Keratinocyte (primary cell): Measurements from ENCODE around the gene GTF2F1. TPM values are rescaled to one million over a fixed set of nuclear protein-coding genes. Genes with fewer than 3 reads are reported as not detected.

Experiments used
- DNase-seq: peaks from one replicate; pipeline ENCODE4 v3.0.0-alpha.2; 2011; ENCODE audit warnings: low read depth, missing footprints, low spot score
- FAIRE-seq: peaks from 2 replicates; lab custom pipeline; 2011; peaks lifted over from hg19 to GRCh38; lab: Jason Lieb, UNC
- H2AFZ ChIP-seq: 2 replicates; pipeline ENCODE4 v1.6.0; 2012; ENCODE audit warnings: low read length, control low read depth, inconsistent platforms; ENCODE audit not compliant: control insufficient read depth
- H3K27ac ChIP-seq: 2 replicates; pipeline ENCODE4 v1.5.1; 2011; ENCODE audit warnings: low read length; ENCODE audit not compliant: control insufficient read depth, insufficient read depth
- H3K27me3 ChIP-seq: 3 replicates; pipeline ENCODE4 v1.6.0; 2011; ENCODE audit warnings: low read length; ENCODE audit not compliant: control insufficient read depth, insufficient read depth; ENCODE audit errors: extremely low read depth
- H3K36me3 ChIP-seq, 2 experiments: 2 replicates in 1 of 2; 3 replicates in 1 of 2; pipeline ENCODE4 v1.5.1; 2011; ENCODE audit warnings: low read length in 2 of 2, mild to moderate bottlenecking in 1 of 2; ENCODE audit not compliant: control insufficient read depth in 2 of 2, insufficient read depth in 2 of 2; ENCODE audit errors: extremely low read depth in 1 of 2
- H3K4me1 ChIP-seq: 3 replicates; pipeline ENCODE4 v1.5.1; 2011; ENCODE audit warnings: low read length; ENCODE audit not compliant: control insufficient read depth, insufficient read depth; ENCODE audit errors: extremely low read depth
- H3K4me2 ChIP-seq: 3 replicates; pipeline ENCODE4 v1.6.0; 2011; ENCODE audit warnings: low read depth, low read length; ENCODE audit not compliant: control insufficient read depth, insufficient read depth; ENCODE audit errors: extremely low read depth
- H3K4me3 ChIP-seq, 3 experiments: fragments of 200-600 bp in 1 of 3; sonication (generic) in 1 of 3; 2 replicates in 2 of 3; 3 replicates in 1 of 3; pipeline ENCODE4 v1.5.1; 2011 to 2016; ENCODE audit warnings: low read length in 3 of 3, mild to moderate bottlenecking in 3 of 3, control low read depth in 2 of 3, inconsistent platforms in 1 of 3, low read depth in 1 of 3, mixed read lengths in 1 of 3, mixed run types in 1 of 3, moderate library complexity in 1 of 3; ENCODE audit not compliant: control insufficient read depth in 2 of 3, insufficient read depth in 2 of 3; ENCODE audit errors: extremely low read depth in 1 of 3
- H3K79me2 ChIP-seq: 2 replicates; pipeline ENCODE4 v1.6.0; 2012; ENCODE audit warnings: low read length; ENCODE audit not compliant: control insufficient read depth, insufficient read depth
- H3K9ac ChIP-seq: 3 replicates; pipeline ENCODE4 v1.6.0; 2011; ENCODE audit warnings: low read length; ENCODE audit not compliant: control insufficient read depth, insufficient read depth; ENCODE audit errors: extremely low read depth
- H3K9me1 ChIP-seq: 3 replicates; pipeline ENCODE4 v1.6.0; 2011; ENCODE audit warnings: low read length; ENCODE audit not compliant: control insufficient read depth, insufficient read depth; ENCODE audit errors: extremely low read depth
- H3K9me3 ChIP-seq: 2 replicates; pipeline ENCODE4 v1.5.1; 2012; ENCODE audit warnings: low read depth, low read length; ENCODE audit not compliant: control insufficient read depth
- H4K20me1 ChIP-seq: 3 replicates; pipeline ENCODE4 v1.6.0; 2011; ENCODE audit warnings: low read length; ENCODE audit not compliant: control insufficient read depth, insufficient read depth; ENCODE audit errors: extremely low read depth
- EZH2 ChIP-seq: IDR thresholded peaks from one replicate; pipeline ENCODE4 v1.6.1; 2012; ENCODE audit warnings: inconsistent platforms, mild to moderate bottlenecking, low read length, moderate library complexity
- dilution Hi-C: fragments of 300-500 bp; cut with MboI; formaldehyde crosslinking; loops from one replicate; pipeline ENCODE4 v1.7.0; 2020; ENCODE audit warnings: low sequenced_read_pairs; ENCODE audit not compliant: extremely low pct_ligation_motif_present
- polyA plus RNA-seq, 5 experiments: library from polyadenylated mRNA; depleted of rRNA in 3 of 5; stranded (reverse) in 3 of 5; stranded (forward) in 1 of 5; unstranded in 1 of 5; fragments of >200 nt; gene quantifications; 1 replicate in 1 of 5; 2 replicates in 3 of 5; 3 replicates in 1 of 5; pipeline versions ENCODE4 v1.2.1 to v1.2.3, GENCODE V29; 2011 to 2012; ENCODE audit warnings: missing spikeins in 2 of 5, low read depth in 1 of 5, low replicate concordance in 1 of 5
- TF ChIP-seq, protein P1 (sequence below), 3 experiments: IDR thresholded peaks in 1 of 3; conservative IDR thresholded peaks in 1 of 3; optimal IDR thresholded peaks in 1 of 3; 2 replicates in 2 of 3; 3 replicates in 1 of 3; pipeline versions ENCODE3 to v1.5.1; 2011; ENCODE audit warnings: low read length in 3 of 3, mild to moderate bottlenecking in 3 of 3, moderate library complexity in 2 of 3, control low read depth in 1 of 3, inconsistent platforms in 1 of 3; ENCODE audit not compliant: insufficient read depth in 2 of 3; ENCODE audit errors: extremely low read depth in 1 of 3

GTF2F1 gene
- polyA plus RNA-seq, 1 donor (not counting 4 experiments of a cell fraction or from before 2014, with no cell fraction given), result 37.3 TPM

DNA sequence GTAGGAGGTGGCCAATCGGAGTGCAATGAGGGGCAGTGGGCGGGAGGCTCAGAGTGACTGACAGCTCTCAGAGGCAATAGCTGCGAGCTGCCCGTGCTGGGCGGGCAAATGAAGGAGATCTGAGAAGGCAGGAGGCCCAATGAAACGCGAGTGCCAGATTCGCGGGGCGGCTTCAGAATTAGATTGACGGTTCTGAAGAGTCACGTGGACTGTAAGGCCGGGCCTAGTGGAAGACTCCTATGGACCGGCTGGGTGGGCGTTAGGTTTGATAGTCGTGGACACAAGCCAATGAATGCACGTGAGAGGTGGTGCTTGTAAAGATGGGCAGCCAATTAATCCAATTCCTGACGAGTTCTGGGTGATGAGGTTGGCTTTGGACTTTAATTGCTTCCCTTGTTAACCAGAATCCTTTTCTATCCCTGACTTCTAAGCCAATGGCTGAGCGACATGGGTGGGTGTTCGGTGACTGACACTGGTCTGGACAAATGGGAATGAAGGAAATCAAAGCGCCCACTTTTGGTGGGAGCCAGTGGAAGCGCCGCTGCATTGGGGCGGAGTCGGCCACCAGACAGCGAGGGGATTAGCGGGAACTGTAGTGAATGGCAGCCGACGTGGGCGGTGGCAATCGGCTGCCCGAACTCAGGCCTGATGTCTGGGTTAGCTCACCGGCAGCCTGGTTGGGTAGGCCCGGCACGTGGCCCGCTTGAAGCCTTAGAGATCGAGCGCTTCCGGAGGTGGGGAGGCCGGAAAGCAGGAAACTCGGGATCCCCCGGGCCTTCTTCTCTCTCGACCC is 32.2 kb upstream of the GTF2F1 start:
- no peaks in the 10 kb centered on the region for H3K27me3 ChIP-seq
- H2AFZ ChIP-seq, result peak overlapping the region; percentile 74
- peak overlapping the region; percentile 49 for H3K4me2 ChIP-seq
- no peak for TF ChIP-seq EZH2
- TF ChIP-seq, protein P1, sequence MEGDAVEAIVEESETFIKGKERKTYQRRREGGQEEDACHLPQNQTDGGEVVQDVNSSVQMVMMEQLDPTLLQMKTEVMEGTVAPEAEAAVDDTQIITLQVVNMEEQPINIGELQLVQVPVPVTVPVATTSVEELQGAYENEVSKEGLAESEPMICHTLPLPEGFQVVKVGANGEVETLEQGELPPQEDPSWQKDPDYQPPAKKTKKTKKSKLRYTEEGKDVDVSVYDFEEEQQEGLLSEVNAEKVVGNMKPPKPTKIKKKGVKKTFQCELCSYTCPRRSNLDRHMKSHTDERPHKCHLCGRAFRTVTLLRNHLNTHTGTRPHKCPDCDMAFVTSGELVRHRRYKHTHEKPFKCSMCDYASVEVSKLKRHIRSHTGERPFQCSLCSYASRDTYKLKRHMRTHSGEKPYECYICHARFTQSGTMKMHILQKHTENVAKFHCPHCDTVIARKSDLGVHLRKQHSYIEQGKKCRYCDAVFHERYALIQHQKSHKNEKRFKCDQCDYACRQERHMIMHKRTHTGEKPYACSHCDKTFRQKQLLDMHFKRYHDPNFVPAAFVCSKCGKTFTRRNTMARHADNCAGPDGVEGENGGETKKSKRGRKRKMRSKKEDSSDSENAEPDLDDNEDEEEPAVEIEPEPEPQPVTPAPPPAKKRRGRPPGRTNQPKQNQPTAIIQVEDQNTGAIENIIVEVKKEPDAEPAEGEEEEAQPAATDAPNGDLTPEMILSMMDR (optimal IDR thresholded peaks at IDR 0.05 in 1 of 3, IDR thresholded peaks at IDR 0.05 in 1 of 3, conservative IDR thresholded peaks at IDR 0.05 in 1 of 3; ENCODE audit: extremely low read depth in 1 of 3, insufficient read depth in 2 of 3, low read length in 3 of 3), result no peak
- peak overlapping the region in 1 of 3 experiments; percentile 2 for H3K4me3 ChIP-seq
- H4K20me1 ChIP-seq, result peaks cover 14% of the 10 kb centered on the region
- no peaks in the 10 kb centered on the region for H3K9me3 ChIP-seq
- H3K36me3 ChIP-seq, result peaks cover 8 to 20% of the 10 kb centered on the region in 2 experiments
- H3K4me1 ChIP-seq, result peaks cover 11% of the 10 kb centered on the region
- no peak overlapping the region for H3K9ac ChIP-seq
- dilution Hi-C loops, result no loop called here
- FAIRE-seq (peak; percentile 99), DNase-seq (peak; percentile 100)
- peaks cover 2% of the 10 kb centered on the region for H3K9me1 ChIP-seq
- peak overlapping the region; percentile 11 for H3K27ac ChIP-seq
- H3K79me2 ChIP-seq, result peaks cover 42% of the 10 kb centered on the region

DNA sequence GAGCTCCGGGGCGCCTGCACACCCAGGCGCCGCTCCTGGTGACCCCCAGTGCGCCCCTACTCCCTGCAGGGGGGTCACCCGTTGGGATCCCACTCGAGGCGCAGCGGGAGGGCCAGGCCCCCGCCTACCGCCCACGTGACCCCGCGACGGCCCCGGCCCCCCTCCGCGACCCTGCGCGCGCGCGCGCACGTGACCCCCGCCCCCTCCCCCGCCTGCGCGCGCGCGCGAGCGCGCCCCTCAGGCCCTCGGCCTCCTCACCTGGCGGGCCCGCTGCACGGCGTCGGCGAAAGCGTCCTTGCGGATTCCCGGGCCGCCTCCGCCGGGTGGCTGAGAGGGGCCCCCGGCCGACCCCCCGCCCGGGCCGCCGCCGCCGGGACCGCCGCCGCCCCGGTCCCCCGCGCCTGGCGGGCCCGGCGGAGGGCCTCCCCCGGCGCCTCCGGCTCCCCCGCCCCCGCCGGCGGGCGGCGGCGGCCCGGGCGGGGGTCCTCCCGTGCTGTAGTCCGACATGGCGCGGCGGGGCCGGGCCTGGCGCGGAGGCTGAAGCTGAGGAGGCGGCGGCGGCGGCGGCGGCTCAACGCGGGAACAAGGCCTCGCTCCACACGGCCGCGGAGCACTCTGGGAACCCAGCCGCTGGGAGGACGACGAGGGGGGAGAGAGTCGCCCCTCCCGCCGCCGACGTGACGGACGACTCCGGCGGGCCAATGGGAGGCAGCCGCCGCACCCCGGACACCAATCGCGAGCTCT is 31.4 kb upstream of the GTF2F1 start, which contains the start of gene KHSRP:
KHSRP (minus strand) TSS at position 617 of the 744 bp plus-strand sequence; CDS start at position 507, 110 bp downstream.
- Histone ChIP-seq H4K20me1 (peaks cover 14% of the 10 kb centered on the region), H3K36me3 (peaks cover 12 to 28% of the 10 kb centered on the region in 2 experiments), H3K4me1 (peaks cover 11% of the 10 kb centered on the region), H3K27ac (peak within 1 kb of the TSS; percentile 69), H2AFZ (peak within 1 kb of the TSS; percentile 74), H3K9me3 (no peaks in the 10 kb centered on the region), H3K9me1 (peaks cover 2% of the 10 kb centered on the region), H3K9ac (peak within 1 kb of the TSS; percentile 91), H3K79me2 (peaks cover 49% of the 10 kb centered on the region), H3K27me3 (no peaks in the 10 kb centered on the region), H3K4me2 (peak within 1 kb of the TSS; percentile 91), H3K4me3 (peak within 1 kb of the TSS; percentile 81 to 94 (median 90))
- DNase-seq, result no peak
- TF ChIP-seq, protein P1 (optimal IDR thresholded peaks at IDR 0.05 in 1 of 3, IDR thresholded peaks at IDR 0.05 in 1 of 3, conservative IDR thresholded peaks at IDR 0.05 in 1 of 3; ENCODE audit: extremely low read depth in 1 of 3, insufficient read depth in 2 of 3, low read length in 3 of 3), result no peak
- TF ChIP-seq EZH2, result no peak
- FAIRE-seq, result no peak
- dilution Hi-C loops, result no loop called here
